GM08714 (cell line): Measurements from ENCODE around the gene PSMD4.
A peak's percentile ranks its signal among the peaks of the same experiment; 100 is the strongest.

Source experiments
- H3K4me3 ChIP-seq: fragments of 200-500 bp; sonication (Bioruptor generic); 2 replicates; pipeline ENCODE4 v1.5.1; 2014; ENCODE audit warnings: mild to moderate bottlenecking, low read length, inconsistent platforms
- ZNF274 ChIP-seq: IDR thresholded peaks from 2 replicates; pipeline ENCODE4 v1.6.1; 2012; ENCODE audit warnings: mild to moderate bottlenecking, low read depth, low read length

PSMD4 gene

DNA sequence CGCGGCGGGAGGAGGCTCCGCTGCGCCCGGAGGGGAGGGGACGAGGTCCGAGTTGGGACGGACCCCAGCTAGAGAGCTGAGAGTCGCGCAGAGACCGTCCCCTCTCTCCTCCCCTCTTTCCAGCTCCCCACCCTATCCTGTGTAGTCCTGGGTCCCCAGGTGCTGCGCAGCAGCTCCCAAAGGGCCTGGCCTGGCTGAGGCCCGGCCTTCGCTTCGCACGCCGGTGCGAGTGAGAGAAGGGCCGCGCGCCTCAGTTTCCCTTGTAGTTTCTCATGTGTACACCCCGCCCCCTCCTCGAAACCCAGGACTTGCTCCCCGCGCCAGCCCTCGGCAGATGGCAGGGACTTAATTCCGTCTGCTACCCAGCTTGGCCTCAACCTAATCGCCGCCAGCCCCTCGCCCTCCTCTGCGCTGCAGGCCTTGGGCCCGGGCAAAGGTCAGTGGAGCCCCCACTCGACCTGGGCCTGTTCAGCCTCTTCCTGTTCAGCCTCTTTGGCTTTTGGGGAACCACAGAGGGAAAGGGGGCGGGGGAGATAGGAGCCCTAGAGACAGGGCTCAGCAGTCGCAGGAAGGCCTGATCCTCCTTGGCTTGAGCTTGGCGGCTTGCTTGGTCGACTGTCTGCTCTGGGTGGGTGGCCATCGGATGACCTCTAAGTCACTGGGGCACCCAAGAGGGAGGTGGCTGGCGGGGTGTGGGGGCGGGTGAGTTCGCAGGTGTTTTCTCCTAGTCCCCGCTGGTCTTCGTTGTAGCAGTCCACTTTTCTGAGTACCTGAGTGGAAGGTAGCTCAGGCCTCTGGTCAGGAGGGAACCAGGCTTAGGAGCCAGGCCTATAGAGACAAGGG, 28.6 kb downstream of the PSMD4 start:
- H3K4me3 ChIP-seq: peak overlapping the region; percentile 90
- TF ChIP-seq ZNF274: no peak

GRCh38 chr1:151284013-151284577, 29.6 kb downstream of the PSMD4 start:
- no peak for TF ChIP-seq ZNF274
- H3K4me3 ChIP-seq: peak overlapping the region; percentile 90; the same call in 1 of the 2 replicates

GRCh38 chr1:151286619-151287340, 32.2 kb downstream of the PSMD4 start:
- no peak for TF ChIP-seq ZNF274
- H3K4me3 ChIP-seq: no peak overlapping the region

- TF ChIP-seq ZNF274: no peak
- no peak overlapping the region for H3K4me3 ChIP-seq
Measured at GRCh38 chr1:151287341-151287699, 32.8 kb downstream of the PSMD4 start.

GRCh38 chr1:151287767-151288500, 33.4 kb downstream of the PSMD4 start:
- TF ChIP-seq ZNF274: no peak

DNA sequence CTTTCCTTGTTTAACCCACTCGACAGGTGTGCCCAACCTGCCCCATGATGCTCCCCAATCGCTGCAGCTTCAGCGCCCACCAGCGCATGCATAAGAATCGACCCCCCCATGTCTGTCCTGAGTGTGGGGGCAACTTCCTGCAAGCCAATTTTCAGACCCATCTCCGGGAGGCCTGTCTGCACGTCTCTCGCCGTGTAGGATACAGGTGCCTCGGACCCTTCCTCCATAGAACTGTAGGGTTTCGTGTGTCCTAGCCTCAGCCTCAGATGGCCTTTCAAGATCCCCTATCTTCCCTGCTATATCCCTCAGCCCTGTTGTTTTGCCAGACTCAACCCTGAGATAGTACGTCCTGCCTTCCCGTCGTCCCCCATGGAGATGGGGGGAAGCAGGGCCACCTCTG, 34.0 kb downstream of the PSMD4 start:
- TF ChIP-seq ZNF274: no peak

More at GRCh38 chr1:151287767-151288500, 33.4 kb downstream of the PSMD4 start:
- H3K4me3 ChIP-seq: no peak overlapping the region

DNA sequence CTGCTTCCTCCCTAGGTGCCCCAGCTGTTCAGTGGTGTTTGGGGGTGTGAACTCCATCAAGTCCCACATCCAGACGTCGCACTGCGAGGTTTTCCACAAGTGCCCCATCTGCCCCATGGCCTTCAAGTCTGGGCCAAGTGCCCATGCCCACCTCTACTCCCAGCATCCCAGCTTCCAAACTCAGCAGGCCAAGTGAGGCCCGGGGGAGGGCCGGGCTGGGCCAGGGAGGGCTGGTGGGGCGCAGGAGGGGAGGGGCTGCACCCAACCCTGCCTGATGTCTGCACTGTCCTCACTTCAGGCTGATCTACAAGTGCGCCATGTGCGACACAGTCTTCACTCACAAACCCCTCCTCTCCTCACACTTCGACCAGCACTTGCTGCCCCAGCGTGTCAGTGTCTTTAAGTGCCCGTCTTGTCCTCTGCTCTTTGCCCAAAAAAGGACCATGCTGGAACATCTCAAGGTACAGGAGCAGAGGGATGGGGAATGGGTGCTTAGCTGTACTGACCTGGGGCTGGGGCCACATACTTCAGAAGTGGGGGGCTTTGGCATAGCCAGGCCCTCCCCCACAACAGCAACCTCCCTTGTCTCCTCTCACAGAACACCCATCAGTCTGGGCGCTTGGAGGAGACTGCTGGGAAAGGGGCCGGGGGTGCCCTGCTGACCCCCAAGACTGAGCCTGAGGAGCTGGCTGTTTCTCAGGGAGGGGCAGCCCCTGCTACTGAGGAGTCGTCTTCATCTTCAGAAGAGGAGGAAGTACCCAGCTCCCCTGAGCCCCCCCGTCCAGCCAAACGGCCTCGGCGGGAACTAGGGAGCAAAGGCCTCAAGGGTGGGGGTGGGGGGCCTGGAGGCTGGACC, 34.8 kb downstream of the PSMD4 start:
- H3K4me3 ChIP-seq: no peak overlapping the region
- no peak for TF ChIP-seq ZNF274

More for the DNA sequence above, 34.0 kb downstream of the PSMD4 start:
- no peak overlapping the region for H3K4me3 ChIP-seq

DNA sequence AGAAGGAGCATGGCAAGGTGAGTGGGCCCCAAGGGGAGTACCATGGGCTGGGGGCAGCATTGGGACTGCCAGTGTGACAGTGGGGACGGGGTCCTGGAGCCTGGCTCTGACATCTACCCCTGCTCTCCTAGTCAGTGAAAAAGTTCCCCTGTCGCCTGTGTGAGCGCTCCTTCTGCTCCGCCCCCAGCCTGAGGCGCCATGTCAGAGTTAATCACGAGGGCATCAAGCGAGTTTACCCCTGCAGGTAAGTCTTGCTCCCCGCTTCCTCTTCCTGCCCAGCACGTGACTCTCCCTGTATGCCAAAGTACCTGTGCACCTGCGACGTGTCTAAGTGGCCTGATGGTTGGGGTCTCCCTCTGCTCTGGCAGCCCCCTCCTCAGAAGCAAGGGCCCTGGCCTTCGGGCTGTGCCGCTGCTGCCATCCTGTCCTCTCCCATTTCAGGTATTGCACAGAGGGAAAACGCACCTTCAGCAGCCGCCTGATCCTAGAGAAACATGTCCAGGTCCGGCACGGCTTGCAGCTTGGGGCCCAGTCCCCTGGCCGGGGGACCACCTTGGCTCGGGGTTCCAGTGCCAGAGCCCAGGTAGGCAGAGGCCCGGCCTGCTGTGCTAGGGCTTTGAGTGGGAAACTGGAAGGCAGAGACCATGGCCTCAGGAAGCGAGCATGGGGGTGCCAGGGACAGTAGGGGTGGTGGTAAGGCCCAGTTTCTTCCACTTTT, 35.6 kb downstream of the PSMD4 start:
- no peak overlapping the region for H3K4me3 ChIP-seq
- TF ChIP-seq ZNF274: no peak

DNA sequence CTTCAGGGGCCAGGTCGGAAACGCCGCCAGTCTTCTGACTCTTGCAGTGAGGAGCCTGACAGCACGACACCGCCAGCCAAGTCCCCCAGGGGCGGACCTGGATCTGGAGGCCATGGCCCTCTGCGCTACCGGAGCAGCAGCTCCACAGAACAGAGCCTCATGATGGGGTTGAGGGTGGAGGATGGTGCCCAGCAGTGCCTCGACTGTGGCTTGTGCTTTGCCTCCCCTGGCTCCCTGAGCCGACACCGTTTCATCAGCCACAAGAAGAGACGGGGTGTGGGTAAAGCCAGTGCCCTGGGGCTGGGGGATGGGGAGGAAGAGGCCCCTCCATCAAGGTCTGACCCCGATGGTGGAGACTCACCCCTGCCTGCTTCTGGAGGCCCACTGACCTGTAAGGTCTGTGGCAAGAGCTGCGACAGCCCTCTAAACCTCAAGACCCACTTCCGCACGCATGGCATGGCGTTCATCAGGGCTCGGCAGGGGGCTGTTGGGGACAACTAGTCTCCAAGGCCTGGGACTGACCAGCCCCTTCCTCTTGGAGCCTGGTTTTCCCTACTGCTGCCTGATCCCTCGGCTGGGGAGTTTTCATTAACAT, 36.3 kb downstream of the PSMD4 start:
- no peak for TF ChIP-seq ZNF274
- H3K4me3 ChIP-seq: no peak overlapping the region

- TF ChIP-seq ZNF274: no peak
- H3K4me3 ChIP-seq: no peak overlapping the region
Measured at GRCh38 chr1:151292207-151293030, 37.9 kb downstream of the PSMD4 start.

- no peak overlapping the region for H3K4me3 ChIP-seq
Measured at GRCh38 chr1:151293093-151293492, 38.6 kb downstream of the PSMD4 start.

More at GRCh38 chr1:151293093-151293492, 38.6 kb downstream of the PSMD4 start:
- TF ChIP-seq ZNF274: no peak
